Smooth muscle cell (in vitro differentiated cells): Measurements from ENCODE around the gene RHBG. TPM values are rescaled to one million over a fixed set of nuclear protein-coding genes. Genes with fewer than 3 reads are reported as not detected.

Source experiments
- DNase-seq: peaks from one replicate; lab custom pipeline; 2025; ENCODE audit not compliant: unreplicated experiment; lab: John Stamatoyannopoulos, UW
- H2AFZ ChIP-seq: fragments of 200-600 bp; sonication (generic); 2 replicates; pipeline ENCODE4 v1.6.0; 2016; ENCODE audit warnings: antibody characterized with exemption, low read depth, mild to moderate bottlenecking
- H3F3A ChIP-seq: fragments of 200-600 bp; sonication (generic); 2 replicates; pipeline ENCODE4 v1.6.0; 2017; ENCODE audit warnings: antibody characterized with exemption, low read depth
- H3K27ac ChIP-seq: fragments of 200-600 bp; sonication (generic); 2 replicates; pipeline ENCODE4 v1.5.1; 2016; ENCODE audit warnings: low read depth, mild to moderate bottlenecking
- H3K27me3 ChIP-seq: fragments of 200-600 bp; sonication (generic); 2 replicates; pipeline ENCODE4 v1.6.1; 2016; ENCODE audit warnings: low read depth, mild to moderate bottlenecking
- H3K36me3 ChIP-seq: fragments of 200-600 bp; sonication (generic); 2 replicates; pipeline ENCODE4 v1.5.1; 2016; ENCODE audit warnings: low read depth
- H3K4me1 ChIP-seq: fragments of 200-600 bp; sonication (generic); 2 replicates; pipeline ENCODE4 v1.5.1; 2016; ENCODE audit warnings: low read depth
- H3K4me2 ChIP-seq: fragments of 200-600 bp; sonication (generic); 2 replicates; pipeline ENCODE4 v1.6.0; 2016; ENCODE audit warnings: mild to moderate bottlenecking
- H3K4me3 ChIP-seq: fragments of 200-600 bp; sonication (generic); 2 replicates; pipeline ENCODE4 v1.5.1; 2016; ENCODE audit warnings: mild to moderate bottlenecking
- H3K79me2 ChIP-seq: fragments of 200-600 bp; sonication (generic); 2 replicates; pipeline ENCODE4 v1.6.0; 2016; ENCODE audit warnings: low read depth, mild to moderate bottlenecking
- H3K9ac ChIP-seq: fragments of 200-600 bp; sonication (generic); 2 replicates; pipeline ENCODE4 v1.6.0; 2016; ENCODE audit warnings: low read depth
- H3K9me3 ChIP-seq: fragments of 200-600 bp; sonication (generic); replicated peaks from 2 replicates; pipeline ENCODE4 v1.5.1; 2016; ENCODE audit warnings: low read depth
- H4K20me1 ChIP-seq: fragments of 200-600 bp; sonication (generic); 2 replicates; pipeline ENCODE4 v1.6.0; 2016; ENCODE audit warnings: low read depth
- WGBS: methylation state at CpG from one replicate; pipeline ENCODE4 v1.1.7; 2016; ENCODE audit warnings: low lambda C conversion rate; 5-methylcytosine and 5-hydroxymethylcytosine counted together
- polyA plus RNA-seq: library from polyadenylated mRNA; unstranded; fragments of >200 nt; fragmentation: Nextera tagmentation; extraction: Ambion mirVana; gene quantifications from 2 replicates; pipeline ENCODE4 v1.2.1, GENCODE V29; 2016
- total RNA-seq: library from RNA; depleted of rRNA; stranded (reverse); fragments of >200 nt; gene quantifications from 2 replicates; pipeline ENCODE4 v1.2.3, GENCODE V29; 2014
- TF ChIP-seq, protein P1 (sequence below): fragments of 200-600 bp; sonication (generic); IDR thresholded peaks from 2 replicates; pipeline ENCODE4 v1.5.1; 2017; ENCODE audit warnings: borderline replicate concordance, mild to moderate bottlenecking, antibody characterized with exemption; ENCODE audit not compliant: insufficient read depth, poor library complexity, severe bottlenecking

Gene RHBG
- total and polyA plus RNA-seq, 2 experiments from 2014 or later, result not detected

- no peaks in the 10 kb centered on the region for H3F3A ChIP-seq
- no peak overlapping the region for H3K27ac ChIP-seq
- H3K4me1 ChIP-seq, result no peaks in the 10 kb centered on the region
- TF ChIP-seq, protein P1, sequence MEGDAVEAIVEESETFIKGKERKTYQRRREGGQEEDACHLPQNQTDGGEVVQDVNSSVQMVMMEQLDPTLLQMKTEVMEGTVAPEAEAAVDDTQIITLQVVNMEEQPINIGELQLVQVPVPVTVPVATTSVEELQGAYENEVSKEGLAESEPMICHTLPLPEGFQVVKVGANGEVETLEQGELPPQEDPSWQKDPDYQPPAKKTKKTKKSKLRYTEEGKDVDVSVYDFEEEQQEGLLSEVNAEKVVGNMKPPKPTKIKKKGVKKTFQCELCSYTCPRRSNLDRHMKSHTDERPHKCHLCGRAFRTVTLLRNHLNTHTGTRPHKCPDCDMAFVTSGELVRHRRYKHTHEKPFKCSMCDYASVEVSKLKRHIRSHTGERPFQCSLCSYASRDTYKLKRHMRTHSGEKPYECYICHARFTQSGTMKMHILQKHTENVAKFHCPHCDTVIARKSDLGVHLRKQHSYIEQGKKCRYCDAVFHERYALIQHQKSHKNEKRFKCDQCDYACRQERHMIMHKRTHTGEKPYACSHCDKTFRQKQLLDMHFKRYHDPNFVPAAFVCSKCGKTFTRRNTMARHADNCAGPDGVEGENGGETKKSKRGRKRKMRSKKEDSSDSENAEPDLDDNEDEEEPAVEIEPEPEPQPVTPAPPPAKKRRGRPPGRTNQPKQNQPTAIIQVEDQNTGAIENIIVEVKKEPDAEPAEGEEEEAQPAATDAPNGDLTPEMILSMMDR, result no peak
- no peak overlapping the region for H3K9ac ChIP-seq
- DNase-seq, result no peak
- no peak overlapping the region for H2AFZ ChIP-seq
- no peaks in the 10 kb centered on the region for H4K20me1 ChIP-seq
- peaks cover 16% of the 10 kb centered on the region for H3K27me3 ChIP-seq
- no peaks in the 10 kb centered on the region for H3K79me2 ChIP-seq
- H3K36me3 ChIP-seq, result no peaks in the 10 kb centered on the region
- no peak overlapping the region for H3K4me3 ChIP-seq
- no peak overlapping the region for H3K4me2 ChIP-seq
- H3K9me3 ChIP-seq, result no peaks in the 10 kb centered on the region
- WGBS, result 84% methylated on average over 10 of the region's 10 CpGs
Measured at GRCh38 chr1:156413391-156414246, 44.6 kb downstream of the RHBG start.

DNA sequence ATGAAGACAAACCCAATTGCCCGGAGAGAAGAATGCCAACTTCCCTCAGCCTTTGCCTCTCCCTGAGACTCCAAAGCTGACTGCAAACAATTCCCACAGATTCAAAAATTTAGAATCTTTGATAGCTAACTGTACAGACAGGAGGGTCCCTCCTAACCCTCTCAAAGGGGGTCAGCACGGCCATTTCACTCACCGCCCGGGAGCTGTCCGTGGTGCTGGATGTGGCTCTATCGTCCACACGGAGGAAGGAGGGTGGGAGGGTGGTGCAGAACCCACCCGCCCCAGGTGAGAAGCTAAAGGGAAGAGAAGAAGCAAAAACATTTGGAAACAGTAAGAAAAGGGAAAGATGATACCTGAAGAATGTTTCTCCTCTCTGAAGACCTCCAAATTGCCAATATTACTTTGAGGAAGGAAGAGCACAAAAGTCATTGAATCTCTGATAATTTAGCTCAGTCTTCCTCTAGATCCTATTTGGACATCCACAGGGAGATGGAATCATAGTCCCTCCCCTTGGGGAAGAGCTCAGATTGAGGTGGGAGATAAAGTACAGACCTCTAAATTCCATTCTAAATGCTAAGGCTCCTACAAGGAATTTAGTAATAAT lies 45.6 kb downstream of the RHBG start:
- Histone ChIP-seq H3K4me3 (no peak overlapping the region), H3K79me2 (no peaks in the 10 kb centered on the region), H3F3A (no peaks in the 10 kb centered on the region), H4K20me1 (no peaks in the 10 kb centered on the region), H3K9ac (no peak overlapping the region), H2AFZ (no peak overlapping the region), H3K27ac (no peak overlapping the region), H3K4me1 (no peaks in the 10 kb centered on the region), H3K36me3 (no peaks in the 10 kb centered on the region), H3K9me3 (no peaks in the 10 kb centered on the region), H3K4me2 (no peak overlapping the region), H3K27me3 (peaks cover 26% of the 10 kb centered on the region)
- DNase-seq, result no peak
- TF ChIP-seq, protein P1, result no peak
- 42% methylated on average over 8 of the region's 8 CpGs for WGBS

DNA sequence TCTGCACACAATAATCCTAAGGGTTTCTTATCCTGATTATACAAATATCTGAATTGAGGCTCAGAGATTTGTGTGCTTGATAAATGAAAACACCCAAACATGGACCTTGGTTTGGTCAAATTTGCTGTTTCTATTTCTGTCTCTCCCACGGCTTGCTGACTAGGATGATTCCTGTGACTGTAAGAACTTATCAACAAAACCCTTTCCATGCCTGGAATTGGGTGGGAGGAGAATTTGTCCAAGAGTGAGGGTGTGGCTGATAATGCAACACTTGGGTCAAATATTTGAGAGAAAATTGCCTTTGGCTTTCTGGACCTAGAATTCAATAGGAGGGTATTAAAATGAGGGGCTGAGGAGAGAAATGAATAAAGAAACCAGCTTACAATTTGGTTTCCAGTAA lies 48.0 kb downstream of the RHBG start:
- H3K9ac ChIP-seq, result no peak overlapping the region
- 34% methylated on average over 1 of the region's 1 CpG for WGBS

More for the DNA sequence above, 48.0 kb downstream of the RHBG start:
- Histone ChIP-seq H3K36me3 (no peaks in the 10 kb centered on the region), H3K4me1 (peaks cover 6% of the 10 kb centered on the region), H3K79me2 (no peaks in the 10 kb centered on the region), H3F3A (no peaks in the 10 kb centered on the region), H3K4me2 (no peak overlapping the region), H3K9me3 (no peaks in the 10 kb centered on the region), H3K27ac (no peak overlapping the region), H3K4me3 (no peak overlapping the region), H3K27me3 (peaks cover 50% of the 10 kb centered on the region), H4K20me1 (no peaks in the 10 kb centered on the region), H2AFZ (no peak overlapping the region)
- TF ChIP-seq, protein P1, result no peak
- DNase-seq, result no peak
